ENCODE results near the gene MISP.

The MISP gene

GRCh38 chr19:804419-805165, 53.7 kb downstream of the MISP start:
- no peak for TF ChIP-seq CTCF (IDR thresholded peaks at IDR 0.05; ENCODE audit: low read depth, low read length, missing control alignments)
- in situ Hi-C loops (cut with HindIII; ENCODE audit: low sequenced_read_pairs) = no loop called here
- no peak overlapping the region for H3K4me3 ChIP-seq (ENCODE audit: low read depth, low read length)
- no peak for DNase-seq (ENCODE audit: low read depth)

- H3K4me3 ChIP-seq (ENCODE audit: low read depth, low read length) = no peak overlapping the region
- in situ Hi-C loops (cut with HindIII; ENCODE audit: low sequenced_read_pairs) = no loop called here
- TF ChIP-seq CTCF (IDR thresholded peaks at IDR 0.05; ENCODE audit: low read depth, low read length, missing control alignments) = no peak
- DNase-seq (ENCODE audit: low read depth) = no peak
These were observed 54.2 kb downstream of the MISP start for GRCh38 chr19:805166-805551.

- no peak for DNase-seq (ENCODE audit: low read depth)
- TF ChIP-seq CTCF (IDR thresholded peaks at IDR 0.05; ENCODE audit: low read depth, low read length, missing control alignments) = no peak
- in situ Hi-C loops (cut with HindIII; ENCODE audit: low sequenced_read_pairs) = no loop called here
- H3K4me3 ChIP-seq (ENCODE audit: low read depth, low read length) = no peak overlapping the region
These were observed 55.0 kb downstream of the MISP start for GRCh38 chr19:805600-806550.

- no peak for DNase-seq (ENCODE audit: low read depth)
- no peak overlapping the region for H3K4me3 ChIP-seq (ENCODE audit: low read depth, low read length)
- TF ChIP-seq CTCF (IDR thresholded peaks at IDR 0.05; ENCODE audit: low read depth, low read length, missing control alignments) = no peak
- in situ Hi-C loops (cut with HindIII; ENCODE audit: low sequenced_read_pairs) = no loop called here
These were observed 56.0 kb downstream of the MISP start for GRCh38 chr19:806815-807421.

- no peak overlapping the region for H3K4me3 ChIP-seq (ENCODE audit: low read depth, low read length)
- no peak for DNase-seq (ENCODE audit: low read depth)
- in situ Hi-C loops (cut with HindIII; ENCODE audit: low sequenced_read_pairs) = no loop called here
- TF ChIP-seq CTCF (IDR thresholded peaks at IDR 0.05; ENCODE audit: low read depth, low read length, missing control alignments) = no peak
These were observed 56.9 kb downstream of the MISP start for GRCh38 chr19:807627-808422.

GRCh38 chr19:808423-808775, 57.5 kb downstream of the MISP start:
- in situ Hi-C loops (cut with HindIII; ENCODE audit: low sequenced_read_pairs) = no loop called here
- TF ChIP-seq CTCF (IDR thresholded peaks at IDR 0.05; ENCODE audit: low read depth, low read length, missing control alignments) = no peak
- no peak overlapping the region for H3K4me3 ChIP-seq (ENCODE audit: low read depth, low read length)
- DNase-seq (ENCODE audit: low read depth) = no peak
